Mucosa of descending colon (tissue), 3 donors: Measurements from ENCODE around the gene GLCE. TPM values are rescaled to one million over a fixed set of nuclear protein-coding genes. Genes with fewer than 3 reads are reported as not detected.
A peak's percentile ranks its signal among the peaks of the same experiment; 100 is the strongest.

Experiments
- ATAC-seq: fragments of 200-7000 bp; cut with Tn5 transposase; one replicate; pipeline ENCODE4 v1.9.1; 2020; ENCODE audit warnings: mild to moderate bottlenecking, moderate library complexity
- DNase-seq, 3 donors: peaks; one replicate each; pipeline ENCODE4 v3.0.0-alpha.2; 2020
- H3K36me3 ChIP-seq: fragments of 200-600 bp; one replicate; pipeline ENCODE4 v1.8.0; 2021; ENCODE audit warnings: low read depth, mild to moderate bottlenecking
- H3K4me1 ChIP-seq: fragments of 200-600 bp; one replicate; pipeline ENCODE4 v1.8.0; 2021; ENCODE audit warnings: low read depth, mild to moderate bottlenecking
- H3K4me3 ChIP-seq: fragments of 200-600 bp; one replicate; pipeline ENCODE4 v1.8.0; 2021; ENCODE audit warnings: mild to moderate bottlenecking
- H3K9me3 ChIP-seq: fragments of 200-600 bp; one replicate; pipeline ENCODE4 v1.8.0; 2021; ENCODE audit warnings: mild to moderate bottlenecking
- intact Hi-C, 2 donors: fragments of 100-400 bp; cut with DNase I in 1 of 2; cut with micrococcal nuclease in 1 of 2; formaldehyde crosslinking; loops; one replicate each; pipeline versions ENCODE4 v1.11.0 to v1.11.1; 2022; cut with DNase I, micrococcal nuclease
- long read RNA-seq, 2 donors: library from polyadenylated mRNA; unstranded; transcript quantifications; one replicate each; pipeline ENCODE4 v2.0.0, GENCODE V29; 2019 to 2021
- total RNA-seq, 3 donors: library from RNA; stranded (reverse); fragmentation: NEBNext Ultra II Directional in 2 of 3; extraction: Animal tissue kit (Norgen Biotek cat#: 25700) in 2 of 3; gene quantifications; one replicate each; pipeline versions ENCODE4 v1.2.1 to v1.2.4, GENCODE V29; 2021 to 2023
- TF ChIP-seq, protein P1 (sequence below): fragments of 200-600 bp; IDR thresholded peaks from one replicate; pipeline ENCODE4 v1.8.0; 2022; ENCODE audit warnings: antibody characterized with exemption, mild to moderate bottlenecking
- donor health status: DM: no; HTN: no; CAD: no; lungs with moderate emphysema.
- donor health status: DM: no; HTN: no; CAD: no.
- donor health status: DM: no; HTN: yes; CAD: no.

GLCE gene
- 10 to 100 TPM; 17.7 to 36.4 (median 32.3) TPM for total RNA-seq
- long read RNA-seq, donor 1, full-length matches to known transcripts = 13 of 17 reads
- long read RNA-seq, donor 1, partial matches to known transcripts = 2 of 17 reads
- long read RNA-seq, donor 1, other reads (novel, unspliced or antisense) = 2 of 17 reads
- long read RNA-seq, donor 2, full-length matches to known transcripts = 4 of 13 reads
- long read RNA-seq, donor 2, partial matches to known transcripts = 1 of 13 reads
- long read RNA-seq, donor 2, other reads (novel, unspliced or antisense) = 8 of 13 reads

DNA sequence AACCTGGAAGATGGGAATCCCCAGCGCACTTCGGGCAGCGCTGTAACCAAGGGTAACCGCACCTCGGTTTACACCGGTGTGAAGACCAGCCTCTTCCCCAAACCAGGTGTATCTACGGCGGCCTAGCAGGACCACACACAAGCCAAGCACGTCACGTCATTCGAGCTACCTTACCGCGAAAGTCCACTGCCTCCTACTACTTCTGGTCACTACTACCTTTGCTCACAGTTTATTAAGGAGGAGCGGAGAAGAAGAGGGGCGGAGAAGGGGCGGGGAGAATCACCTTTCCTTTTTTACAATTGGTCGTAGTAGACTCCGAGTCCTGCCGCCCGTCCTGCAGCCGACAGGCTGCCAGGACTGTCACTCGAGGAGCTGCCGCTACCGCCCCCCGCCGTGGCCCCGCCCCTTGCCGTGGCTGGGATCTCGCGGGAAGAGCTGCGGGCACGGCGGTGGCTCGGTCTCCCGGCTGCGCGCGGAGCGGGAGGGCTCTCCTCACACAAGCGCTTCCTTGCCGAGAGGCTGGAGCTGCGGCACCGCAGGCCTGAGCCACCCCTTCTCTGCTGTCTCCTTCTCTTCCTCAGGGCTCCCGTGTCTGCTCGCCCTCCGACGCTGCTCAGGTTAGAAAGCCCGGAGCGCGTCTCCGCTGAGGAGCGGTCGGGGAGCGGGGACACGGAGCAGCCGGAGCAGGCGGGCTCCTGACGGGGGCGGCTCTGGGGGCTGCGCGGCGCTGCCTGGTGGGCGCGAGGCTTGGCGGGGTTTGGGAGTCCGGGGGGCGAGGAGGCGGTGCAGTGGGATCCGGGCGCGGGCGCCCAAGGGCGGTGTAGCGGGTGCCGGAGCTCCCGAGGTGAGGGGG, at the start of gene GLCE:
Gene GLCE, plus strand, starts transcription at position 495 of the 853 bp plus-strand sequence. CDS start 95,172 bp downstream, outside the sequence.
- intact Hi-C loops = loop anchor here in 1 of 2 donors (10.0 kb wide), 1 partner anchor 64 kb away; no protein-coding TSS in a partner anchor
- DNase-seq (peak; percentile 97 to 98 (median 97)), ATAC-seq (peak; percentile 97)
- TF ChIP-seq, protein P1, sequence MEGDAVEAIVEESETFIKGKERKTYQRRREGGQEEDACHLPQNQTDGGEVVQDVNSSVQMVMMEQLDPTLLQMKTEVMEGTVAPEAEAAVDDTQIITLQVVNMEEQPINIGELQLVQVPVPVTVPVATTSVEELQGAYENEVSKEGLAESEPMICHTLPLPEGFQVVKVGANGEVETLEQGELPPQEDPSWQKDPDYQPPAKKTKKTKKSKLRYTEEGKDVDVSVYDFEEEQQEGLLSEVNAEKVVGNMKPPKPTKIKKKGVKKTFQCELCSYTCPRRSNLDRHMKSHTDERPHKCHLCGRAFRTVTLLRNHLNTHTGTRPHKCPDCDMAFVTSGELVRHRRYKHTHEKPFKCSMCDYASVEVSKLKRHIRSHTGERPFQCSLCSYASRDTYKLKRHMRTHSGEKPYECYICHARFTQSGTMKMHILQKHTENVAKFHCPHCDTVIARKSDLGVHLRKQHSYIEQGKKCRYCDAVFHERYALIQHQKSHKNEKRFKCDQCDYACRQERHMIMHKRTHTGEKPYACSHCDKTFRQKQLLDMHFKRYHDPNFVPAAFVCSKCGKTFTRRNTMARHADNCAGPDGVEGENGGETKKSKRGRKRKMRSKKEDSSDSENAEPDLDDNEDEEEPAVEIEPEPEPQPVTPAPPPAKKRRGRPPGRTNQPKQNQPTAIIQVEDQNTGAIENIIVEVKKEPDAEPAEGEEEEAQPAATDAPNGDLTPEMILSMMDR = no peak
- Histone ChIP-seq H3K36me3 (no peaks in the 10 kb centered on the region), H3K4me1 (peaks cover 9% of the 10 kb centered on the region), H3K9me3 (no peaks in the 10 kb centered on the region), H3K4me3 (peak within 1 kb of the TSS; percentile 76)

DNA sequence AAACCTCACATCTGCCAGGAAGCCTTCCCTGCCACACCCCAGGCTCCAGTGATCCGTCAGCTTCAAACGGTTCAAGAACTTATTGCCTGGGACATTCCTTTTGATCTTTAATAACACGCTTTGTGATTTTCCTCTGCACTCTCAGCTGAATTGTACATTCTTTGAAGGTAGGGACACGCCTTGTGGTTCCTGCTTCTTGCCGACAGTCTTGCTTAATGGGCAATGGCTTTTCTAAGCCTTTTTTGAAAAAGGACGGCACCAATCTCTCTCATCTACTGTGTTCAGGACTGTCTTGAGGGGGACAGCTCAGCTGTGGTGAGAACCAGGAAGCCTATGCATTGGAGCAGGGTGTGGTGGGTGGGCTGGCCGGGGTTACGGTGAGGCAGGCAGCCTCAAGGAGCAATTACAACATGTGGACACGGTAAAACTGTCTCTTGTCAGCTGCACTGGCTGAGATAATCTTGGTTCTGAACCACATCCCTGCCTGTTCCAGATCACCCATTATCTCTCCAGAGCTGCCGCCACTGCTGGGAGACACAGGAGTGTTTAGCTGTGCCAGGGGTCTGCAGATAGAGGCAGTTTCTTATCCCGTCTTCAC, 46.0 kb upstream of the GLCE start:
- Histone ChIP-seq H3K36me3 (no peaks in the 10 kb centered on the region), H3K4me3 (no peak overlapping the region), H3K9me3 (no peaks in the 10 kb centered on the region), H3K4me1 (no peaks in the 10 kb centered on the region)
- peak; percentile 31 for ATAC-seq
- TF ChIP-seq, protein P1 = no peak
- intact Hi-C loops = no loop called here
- peak in 1 of 3 donors; percentile 5 for DNase-seq

DNA sequence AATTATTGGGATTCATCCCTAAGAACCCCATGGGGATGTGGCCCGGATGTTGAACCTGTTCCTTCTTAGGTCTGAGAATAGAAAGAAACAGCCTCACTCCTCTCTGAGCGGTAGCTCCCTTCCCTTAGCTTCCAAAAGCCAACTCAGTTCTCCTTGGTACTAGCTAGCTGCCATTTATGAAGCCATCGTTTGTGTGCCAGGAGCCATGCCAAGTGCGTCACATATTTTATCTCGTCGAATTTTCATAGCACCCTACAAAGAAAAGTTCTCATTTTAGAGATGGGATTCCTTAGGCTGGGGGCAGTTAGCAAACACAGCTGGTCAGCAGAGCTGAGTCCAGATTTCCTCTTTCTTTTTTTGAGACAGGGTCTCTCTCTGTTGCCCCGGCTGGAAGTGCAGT, 45.4 kb upstream of the GLCE start:
- DNase-seq (no peak), ATAC-seq (no peak)
- TF ChIP-seq, protein P1 = no peak
- Histone ChIP-seq H3K4me3 (no peak overlapping the region), H3K4me1 (no peaks in the 10 kb centered on the region), H3K9me3 (no peaks in the 10 kb centered on the region), H3K36me3 (no peaks in the 10 kb centered on the region)
- intact Hi-C loops = no loop called here

DNA sequence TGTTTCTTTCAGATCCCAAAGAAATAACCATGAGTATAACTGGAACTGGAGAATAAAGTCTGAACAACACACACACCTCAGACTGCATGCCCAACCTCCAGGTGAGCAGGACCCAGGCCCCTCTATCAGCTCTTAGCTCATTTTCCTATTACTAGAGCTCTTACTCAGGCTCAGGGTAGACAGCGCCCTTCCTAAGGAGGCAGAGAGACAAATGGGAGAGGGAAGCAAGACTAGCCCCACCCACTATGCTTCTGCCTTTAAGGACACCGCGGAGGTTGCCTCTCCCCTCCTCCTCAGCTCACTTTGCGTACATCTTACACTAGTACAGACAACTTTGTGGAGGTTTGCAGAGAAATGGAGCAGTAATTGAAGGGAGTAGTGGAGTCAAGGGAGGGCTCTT, 44.0 kb upstream of the GLCE start:
- no peaks in the 10 kb centered on the region for H3K36me3 ChIP-seq
- no peaks in the 10 kb centered on the region for H3K9me3 ChIP-seq
- TF ChIP-seq, protein P1 = no peak
- intact Hi-C loops = no loop called here
- no peak overlapping the region for H3K4me3 ChIP-seq
- no peaks in the 10 kb centered on the region for H3K4me1 ChIP-seq
- DNase-seq = no peak
- no peak for ATAC-seq

GRCh38 chr15:69117431-69117871, 43.0 kb upstream of the GLCE start:
- H3K4me1 ChIP-seq = no peaks in the 10 kb centered on the region
- no peak overlapping the region for H3K4me3 ChIP-seq
- no peaks in the 10 kb centered on the region for H3K36me3 ChIP-seq
- H3K9me3 ChIP-seq = no peaks in the 10 kb centered on the region
- TF ChIP-seq, protein P1 = no peak
- intact Hi-C loops = no loop called here
- no peak for ATAC-seq
- no peak for DNase-seq
